Measurements from ENCODE around the gene SHBG. TPM values are rescaled to one million over a fixed set of nuclear protein-coding genes. Genes with fewer than 3 reads are reported as not detected.

SHBG gene
- total and polyA plus RNA-seq, 10 of the 15 experiments (the other 5 are each of a cell fraction or from before 2014, with no cell fraction given) = not detected

DNA sequence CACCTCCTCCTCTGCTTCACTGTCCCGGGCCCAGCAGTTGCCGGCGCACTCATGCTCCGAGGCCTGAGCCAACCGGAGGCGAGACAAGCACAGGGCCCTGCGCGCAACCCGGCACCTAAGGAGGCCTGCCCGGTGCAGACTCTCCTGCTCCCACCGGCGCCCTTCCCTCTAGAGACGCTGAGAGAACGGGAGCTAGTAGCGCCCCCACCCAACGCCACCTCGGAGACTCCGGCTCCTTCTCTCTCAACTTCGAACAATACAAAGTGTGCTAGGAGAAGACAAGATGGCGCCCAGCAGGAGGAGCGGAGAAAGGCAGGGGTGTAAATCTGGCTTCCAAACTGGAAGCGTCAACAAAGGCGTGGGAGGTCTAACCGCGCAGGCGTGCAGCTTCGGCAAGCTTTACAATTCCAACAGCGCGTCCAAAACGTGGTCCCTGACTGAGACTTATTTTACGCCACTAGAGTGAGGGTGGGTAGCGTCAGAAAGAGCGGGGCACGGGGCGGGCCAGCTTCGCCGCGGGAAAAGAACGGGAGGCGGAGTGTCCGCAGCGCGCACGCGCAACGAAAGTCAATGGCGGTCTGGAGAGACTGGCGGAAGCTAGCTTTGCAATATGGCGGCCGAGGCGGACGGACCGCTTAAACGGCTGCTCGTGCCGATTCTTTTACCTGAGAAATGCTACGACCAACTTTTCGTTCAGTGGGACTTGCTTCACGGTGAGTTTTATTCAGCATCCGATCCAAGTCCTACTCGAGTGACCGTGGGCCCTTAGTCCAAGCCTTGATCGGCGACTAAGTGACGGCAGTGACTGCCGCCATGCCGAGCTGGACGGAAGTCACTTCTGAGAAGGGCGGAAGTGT, 46.5 kb upstream of the SHBG start, which contains the start of gene MPDU1 (continued):
- TF ChIP-seq SIN3A (IDR thresholded peaks at IDR 0.05; ENCODE audit: low read depth, low read length) (peak; percentile 65), SIX5 (IDR thresholded peaks at IDR 0.05; ENCODE audit: low read depth, low read length, severe bottlenecking) (peak; percentile 68), CREM (IDR thresholded peaks at IDR 0.05; ENCODE audit: low read depth) (peak; percentile 65), SUZ12 (IDR thresholded peaks at IDR 0.05; ENCODE audit: unreplicated experiment) (no peak), TARDBP (IDR thresholded peaks at IDR 0.05; ENCODE audit: borderline replicate concordance) (peak; percentile 66; the same call in 1 of the 2 replicates), KLF5 (IDR thresholded peaks at IDR 0.05; ENCODE audit: partially characterized antibody) (no peak), BRCA1 (IDR thresholded peaks at IDR 0.05; ENCODE audit: low read depth, low read length) (no peak), SMAD5 (IDR thresholded peaks at IDR 0.05; ENCODE audit: low read depth) (peak; percentile 94; the same call in 1 of the 2 replicates), TBL1XR1 (IDR thresholded peaks at IDR 0.05; ENCODE audit: low read depth, low read length) (no peak), NFYB (IDR thresholded peaks at IDR 0.05; ENCODE audit: insufficient read depth, low read depth, low read length) (no peak), DPF2 (IDR thresholded peaks at IDR 0.05) (no peak), CBX3 (IDR thresholded peaks at IDR 0.05; ENCODE audit: borderline replicate concordance, low read depth) (no peak), NR2C2 (IDR thresholded peaks at IDR 0.05; ENCODE audit: borderline replicate concordance, control insufficient read depth, insufficient read length, low read depth) (no peak), ZSCAN29 (IDR thresholded peaks at IDR 0.05) (no peak), PAX8 (IDR thresholded peaks at IDR 0.05) (peak; percentile 75; the same call in 1 of the 2 replicates), ZNF207 (IDR thresholded peaks at IDR 0.05; ENCODE audit: borderline replicate concordance) (peak; percentile 97), SRF (IDR thresholded peaks at IDR 0.05; ENCODE audit: low read depth in 2 of 2, low read length in 2 of 2) (no peak), TAF1 (IDR thresholded peaks at IDR 0.05; ENCODE audit: borderline replicate concordance, low read depth, low read length) (peak; percentile 97), RBBP5 (conservative IDR thresholded peaks at IDR 0.05) (no peak), IRF4 (IDR thresholded peaks at IDR 0.05; ENCODE audit: low read depth, low read length) (no peak; the same call in 1 of the 2 replicates)
- TF ChIP-seq, protein P1, sequence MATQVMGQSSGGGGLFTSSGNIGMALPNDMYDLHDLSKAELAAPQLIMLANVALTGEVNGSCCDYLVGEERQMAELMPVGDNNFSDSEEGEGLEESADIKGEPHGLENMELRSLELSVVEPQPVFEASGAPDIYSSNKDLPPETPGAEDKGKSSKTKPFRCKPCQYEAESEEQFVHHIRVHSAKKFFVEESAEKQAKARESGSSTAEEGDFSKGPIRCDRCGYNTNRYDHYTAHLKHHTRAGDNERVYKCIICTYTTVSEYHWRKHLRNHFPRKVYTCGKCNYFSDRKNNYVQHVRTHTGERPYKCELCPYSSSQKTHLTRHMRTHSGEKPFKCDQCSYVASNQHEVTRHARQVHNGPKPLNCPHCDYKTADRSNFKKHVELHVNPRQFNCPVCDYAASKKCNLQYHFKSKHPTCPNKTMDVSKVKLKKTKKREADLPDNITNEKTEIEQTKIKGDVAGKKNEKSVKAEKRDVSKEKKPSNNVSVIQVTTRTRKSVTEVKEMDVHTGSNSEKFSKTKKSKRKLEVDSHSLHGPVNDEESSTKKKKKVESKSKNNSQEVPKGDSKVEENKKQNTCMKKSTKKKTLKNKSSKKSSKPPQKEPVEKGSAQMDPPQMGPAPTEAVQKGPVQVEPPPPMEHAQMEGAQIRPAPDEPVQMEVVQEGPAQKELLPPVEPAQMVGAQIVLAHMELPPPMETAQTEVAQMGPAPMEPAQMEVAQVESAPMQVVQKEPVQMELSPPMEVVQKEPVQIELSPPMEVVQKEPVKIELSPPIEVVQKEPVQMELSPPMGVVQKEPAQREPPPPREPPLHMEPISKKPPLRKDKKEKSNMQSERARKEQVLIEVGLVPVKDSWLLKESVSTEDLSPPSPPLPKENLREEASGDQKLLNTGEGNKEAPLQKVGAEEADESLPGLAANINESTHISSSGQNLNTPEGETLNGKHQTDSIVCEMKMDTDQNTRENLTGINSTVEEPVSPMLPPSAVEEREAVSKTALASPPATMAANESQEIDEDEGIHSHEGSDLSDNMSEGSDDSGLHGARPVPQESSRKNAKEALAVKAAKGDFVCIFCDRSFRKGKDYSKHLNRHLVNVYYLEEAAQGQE (IDR thresholded peaks at IDR 0.05; ENCODE audit: low read depth, low read length) = peak; percentile 33; the same call in 1 of the 2 replicates
- TF ChIP-seq, protein P2, sequence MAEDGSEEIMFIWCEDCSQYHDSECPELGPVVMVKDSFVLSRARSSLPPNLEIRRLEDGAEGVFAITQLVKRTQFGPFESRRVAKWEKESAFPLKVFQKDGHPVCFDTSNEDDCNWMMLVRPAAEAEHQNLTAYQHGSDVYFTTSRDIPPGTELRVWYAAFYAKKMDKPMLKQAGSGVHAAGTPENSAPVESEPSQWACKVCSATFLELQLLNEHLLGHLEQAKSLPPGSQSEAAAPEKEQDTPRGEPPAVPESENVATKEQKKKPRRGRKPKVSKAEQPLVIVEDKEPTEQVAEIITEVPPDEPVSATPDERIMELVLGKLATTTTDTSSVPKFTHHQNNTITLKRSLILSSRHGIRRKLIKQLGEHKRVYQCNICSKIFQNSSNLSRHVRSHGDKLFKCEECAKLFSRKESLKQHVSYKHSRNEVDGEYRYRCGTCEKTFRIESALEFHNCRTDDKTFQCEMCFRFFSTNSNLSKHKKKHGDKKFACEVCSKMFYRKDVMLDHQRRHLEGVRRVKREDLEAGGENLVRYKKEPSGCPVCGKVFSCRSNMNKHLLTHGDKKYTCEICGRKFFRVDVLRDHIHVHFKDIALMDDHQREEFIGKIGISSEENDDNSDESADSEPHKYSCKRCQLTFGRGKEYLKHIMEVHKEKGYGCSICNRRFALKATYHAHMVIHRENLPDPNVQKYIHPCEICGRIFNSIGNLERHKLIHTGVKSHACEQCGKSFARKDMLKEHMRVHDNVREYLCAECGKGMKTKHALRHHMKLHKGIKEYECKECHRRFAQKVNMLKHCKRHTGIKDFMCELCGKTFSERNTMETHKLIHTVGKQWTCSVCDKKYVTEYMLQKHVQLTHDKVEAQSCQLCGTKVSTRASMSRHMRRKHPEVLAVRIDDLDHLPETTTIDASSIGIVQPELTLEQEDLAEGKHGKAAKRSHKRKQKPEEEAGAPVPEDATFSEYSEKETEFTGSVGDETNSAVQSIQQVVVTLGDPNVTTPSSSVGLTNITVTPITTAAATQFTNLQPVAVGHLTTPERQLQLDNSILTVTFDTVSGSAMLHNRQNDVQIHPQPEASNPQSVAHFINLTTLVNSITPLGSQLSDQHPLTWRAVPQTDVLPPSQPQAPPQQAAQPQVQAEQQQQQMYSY (CRISPR knock-in tag; IDR thresholded peaks at IDR 0.05) = no peak
- TF ChIP-seq, protein P3, sequence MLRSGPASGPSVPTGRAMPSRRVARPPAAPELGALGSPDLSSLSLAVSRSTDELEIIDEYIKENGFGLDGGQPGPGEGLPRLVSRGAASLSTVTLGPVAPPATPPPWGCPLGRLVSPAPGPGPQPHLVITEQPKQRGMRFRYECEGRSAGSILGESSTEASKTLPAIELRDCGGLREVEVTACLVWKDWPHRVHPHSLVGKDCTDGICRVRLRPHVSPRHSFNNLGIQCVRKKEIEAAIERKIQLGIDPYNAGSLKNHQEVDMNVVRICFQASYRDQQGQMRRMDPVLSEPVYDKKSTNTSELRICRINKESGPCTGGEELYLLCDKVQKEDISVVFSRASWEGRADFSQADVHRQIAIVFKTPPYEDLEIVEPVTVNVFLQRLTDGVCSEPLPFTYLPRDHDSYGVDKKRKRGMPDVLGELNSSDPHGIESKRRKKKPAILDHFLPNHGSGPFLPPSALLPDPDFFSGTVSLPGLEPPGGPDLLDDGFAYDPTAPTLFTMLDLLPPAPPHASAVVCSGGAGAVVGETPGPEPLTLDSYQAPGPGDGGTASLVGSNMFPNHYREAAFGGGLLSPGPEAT (IDR thresholded peaks at IDR 0.05; ENCODE audit: low read depth) = peak; percentile 95
